ENCODE measurements around the gene ITPA.

Gene ITPA

GRCh38 chr20:3242172-3242692 is 32.9 kb downstream of the ITPA start:
- TF ChIP-seq CTCF (conservative IDR thresholded peaks at IDR 0.05) = no peak
- H3K27ac ChIP-seq = no peak overlapping the region

- H3K27ac ChIP-seq = peak overlapping the region; percentile 47; the same call in 1 of the 2 replicates
- no peak for TF ChIP-seq CTCF (conservative IDR thresholded peaks at IDR 0.05)
Observed at GRCh38 chr20:3243718-3244358, 34.5 kb downstream of the ITPA start.

GRCh38 chr20:3244613-3245012 is 35.3 kb downstream of the ITPA start:
- no peak for TF ChIP-seq CTCF (conservative IDR thresholded peaks at IDR 0.05)
- H3K27ac ChIP-seq = peak overlapping the region; percentile 47; the same call in 1 of the 2 replicates

DNA sequence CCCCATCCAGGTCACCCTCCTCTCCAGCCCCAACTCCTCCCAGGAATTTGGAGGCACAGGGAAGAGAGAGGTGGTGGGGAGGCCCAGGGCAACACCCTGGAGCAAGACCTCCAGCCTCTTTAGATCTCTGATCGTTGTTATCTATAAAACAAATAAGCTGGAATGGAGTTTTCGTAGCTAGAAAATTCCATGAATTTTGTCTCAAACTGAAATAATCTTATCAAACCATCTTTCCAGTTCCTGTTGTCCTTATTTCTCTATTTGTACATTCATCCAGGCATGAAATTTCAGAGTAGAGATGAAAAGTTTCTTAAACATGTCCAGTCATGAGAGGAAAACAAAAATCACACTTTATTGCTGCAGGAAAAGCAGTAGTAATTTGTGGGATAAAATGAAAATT is 35.9 kb downstream of the ITPA start:
- no peak for TF ChIP-seq CTCF (conservative IDR thresholded peaks at IDR 0.05)
- peak overlapping the region; percentile 47; the same call in 1 of the 2 replicates for H3K27ac ChIP-seq

- H3K27ac ChIP-seq = peak overlapping the region; percentile 47; the same call in 1 of the 2 replicates
- no peak for TF ChIP-seq CTCF (conservative IDR thresholded peaks at IDR 0.05)
Observed at GRCh38 chr20:3245711-3246110, 36.4 kb downstream of the ITPA start.

DNA sequence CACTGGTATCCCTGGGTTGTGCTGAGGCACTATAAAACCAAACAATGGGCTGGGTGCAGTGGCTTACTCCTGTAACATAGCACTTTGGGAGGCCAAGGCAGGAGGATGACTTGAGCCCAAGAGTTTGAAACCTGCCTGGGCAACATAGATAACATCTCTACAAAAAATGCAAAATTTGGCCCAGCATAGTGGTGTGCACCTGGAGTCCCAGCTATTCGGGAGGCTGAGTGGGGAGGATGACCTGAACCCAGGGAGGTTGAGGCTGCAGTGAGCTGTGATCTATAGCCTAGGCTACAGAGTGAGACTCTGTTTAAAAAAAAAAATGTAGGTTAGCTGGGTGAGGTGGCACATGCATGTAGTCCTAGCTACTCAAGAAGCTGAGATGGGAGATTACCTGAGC is 37.4 kb downstream of the ITPA start:
- TF ChIP-seq CTCF (conservative IDR thresholded peaks at IDR 0.05) = no peak
- peak overlapping the region; percentile 47; the same call in 1 of the 2 replicates for H3K27ac ChIP-seq

DNA sequence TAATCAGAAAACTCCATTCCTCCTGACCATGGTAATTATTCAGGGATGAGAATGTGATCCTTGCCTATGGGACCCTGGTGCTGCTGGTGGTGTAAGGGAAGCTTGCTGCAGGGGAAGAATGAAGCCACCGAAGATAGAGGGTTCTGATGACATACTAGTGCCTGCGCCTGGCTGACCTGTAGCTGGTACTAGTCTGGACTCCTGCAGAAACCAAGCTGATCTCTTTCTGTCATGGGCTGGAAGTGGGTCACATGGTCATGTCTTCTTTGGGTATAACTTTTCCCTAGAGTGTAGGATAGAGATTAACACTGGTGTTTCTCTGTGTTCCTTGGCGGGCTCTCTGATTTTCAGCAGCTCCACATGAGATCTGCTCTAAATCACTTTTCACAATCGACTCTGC is 38.3 kb downstream of the ITPA start:
- no peak overlapping the region for H3K27ac ChIP-seq
- TF ChIP-seq CTCF (conservative IDR thresholded peaks at IDR 0.05) = no peak

Measured in VCaP (cell line).